Hepatocyte (in vitro differentiated cells): ENCODE measurements around the gene CCDC8. TPM values are rescaled to one million over a fixed set of nuclear protein-coding genes. Genes with fewer than 3 reads are reported as not detected.

Experiments
- DNase-seq: peaks from one replicate; pipeline ENCODE4 v3.0.0-alpha.2; 2016; ENCODE audit warnings: low spot score
- H2AFZ ChIP-seq: fragments of 200-600 bp; sonication (generic); 2 replicates; pipeline ENCODE4 v1.6.0; 2016; ENCODE audit warnings: antibody characterized with exemption, mild to moderate bottlenecking
- H3K27ac ChIP-seq: fragments of 200-600 bp; sonication (generic); 2 replicates; pipeline ENCODE4 v1.5.1; 2016; ENCODE audit warnings: mild to moderate bottlenecking
- H3K27me3 ChIP-seq: fragments of 200-600 bp; sonication (generic); 2 replicates; pipeline ENCODE4 v1.6.1; 2016
- H3K36me3 ChIP-seq: fragments of 200-600 bp; sonication (generic); replicated peaks from 2 replicates; pipeline ENCODE4 v1.5.1; 2016; ENCODE audit warnings: low read depth; ENCODE audit not compliant: insufficient read depth
- H3K4me1 ChIP-seq: fragments of 200-600 bp; sonication (generic); 2 replicates; pipeline ENCODE4 v1.5.1; 2016; ENCODE audit warnings: mild to moderate bottlenecking, moderate library complexity; ENCODE audit not compliant: insufficient read depth
- H3K4me2 ChIP-seq: fragments of 200-600 bp; sonication (generic); 2 replicates; pipeline ENCODE4 v1.6.0; 2016
- H3K4me3 ChIP-seq: fragments of 200-600 bp; sonication (generic); 2 replicates; pipeline ENCODE4 v1.5.1; 2016; ENCODE audit warnings: mild to moderate bottlenecking
- H3K79me2 ChIP-seq: fragments of 200-600 bp; sonication (generic); 2 replicates; pipeline ENCODE4 v1.6.0; 2017; ENCODE audit warnings: mild to moderate bottlenecking
- H3K9me2 ChIP-seq: fragments of 200-600 bp; sonication (generic); replicated peaks from 2 replicates; pipeline ENCODE4 v1.6.0; 2017; ENCODE audit warnings: mild to moderate bottlenecking; ENCODE audit not compliant: insufficient read depth
- H3K9me3 ChIP-seq: fragments of 200-600 bp; sonication (generic); 2 replicates; pipeline ENCODE4 v1.5.1; 2016; ENCODE audit warnings: low read depth, mild to moderate bottlenecking
- H4K20me1 ChIP-seq: fragments of 200-600 bp; sonication (generic); 2 replicates; pipeline ENCODE4 v1.6.0; 2016; ENCODE audit warnings: mild to moderate bottlenecking; ENCODE audit not compliant: insufficient read depth, poor library complexity, severe bottlenecking
- EZH2 ChIP-seq: fragments of 200-600 bp; sonication (generic); IDR thresholded peaks from 2 replicates; pipeline ENCODE4 v1.6.1; 2016; ENCODE audit warnings: antibody characterized with exemption, mild to moderate bottlenecking, borderline replicate concordance
- EZH2phosphoT487 ChIP-seq: fragments of 200-600 bp; sonication (generic); IDR thresholded peaks from one replicate; pipeline ENCODE4 v1.6.1; 2018; ENCODE audit warnings: antibody characterized with exemption, mild to moderate bottlenecking, low read depth, moderate library complexity; ENCODE audit not compliant: unreplicated experiment, severe bottlenecking
- WGBS: methylation state at CpG from one replicate; pipeline ENCODE4 v1.1.6; 2016; ENCODE audit warnings: low lambda C conversion rate; ENCODE audit errors: missing lambda C conversion rate; 5-methylcytosine and 5-hydroxymethylcytosine counted together
- polyA plus RNA-seq: library from polyadenylated mRNA; unstranded; fragments of >200 nt; fragmentation: Nextera tagmentation; extraction: Ambion mirVana; gene quantifications from 2 replicates; pipeline ENCODE4 v1.2.1, GENCODE V29; 2016
- total RNA-seq: library from RNA; depleted of rRNA; stranded (reverse); fragments of >200 nt; gene quantifications from 2 replicates; pipeline ENCODE4 v1.2.3, GENCODE V29; 2014
- TF ChIP-seq, protein P1 (sequence below): fragments of 200-600 bp; sonication (generic); IDR thresholded peaks from 2 replicates; pipeline ENCODE4 v1.5.1; 2016; ENCODE audit warnings: antibody characterized with exemption, mild to moderate bottlenecking; ENCODE audit not compliant: poor library complexity

The CCDC8 gene
- total and polyA plus RNA-seq, 2 experiments from 2014 or later = 51.7 to 55.9 TPM

DNA sequence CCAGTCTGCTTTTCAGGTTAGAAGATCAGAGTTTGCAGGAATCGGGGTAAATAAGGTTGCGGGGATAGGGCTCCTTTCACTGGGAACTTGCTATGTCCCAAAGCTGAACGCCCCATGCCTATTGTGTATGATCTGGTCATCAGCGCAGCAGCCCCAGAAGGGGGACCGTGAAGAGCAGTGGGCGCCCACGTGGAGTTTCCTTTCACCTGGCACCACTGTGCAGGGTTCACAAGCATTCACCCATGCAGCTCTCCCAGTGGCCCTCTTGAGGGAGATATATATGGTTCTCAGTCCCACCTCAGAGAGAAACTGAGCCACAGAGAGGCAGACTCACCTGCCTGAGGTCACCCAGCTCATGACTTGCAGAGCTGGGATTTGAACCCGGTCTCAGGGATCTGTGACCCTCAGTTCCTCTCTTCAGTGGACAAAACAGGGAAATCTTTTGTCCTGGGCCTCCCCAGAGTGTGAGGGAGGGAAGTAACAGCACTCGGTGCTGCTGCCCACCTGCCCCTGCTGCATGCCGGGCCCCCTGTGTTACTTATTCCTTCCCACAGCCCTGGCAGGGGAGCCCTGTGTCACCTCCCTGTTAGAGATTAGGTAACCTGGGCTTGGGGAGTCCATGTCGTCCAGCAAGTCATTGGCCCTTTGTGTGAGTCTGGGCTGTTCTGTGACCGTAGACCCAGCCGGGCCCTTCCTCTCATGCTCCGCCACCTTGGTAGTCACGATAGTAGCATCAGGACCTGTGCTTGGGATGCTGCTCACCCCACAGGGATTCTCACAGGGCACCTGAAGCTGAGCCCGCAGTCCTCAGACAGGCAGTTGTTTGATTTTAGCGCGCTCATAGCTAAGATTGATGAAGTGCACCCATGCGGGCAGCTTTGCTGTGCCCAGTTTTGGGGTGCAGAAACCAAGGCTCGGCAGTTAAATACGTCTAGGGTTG, 38.6 kb downstream of the CCDC8 start:
- Histone ChIP-seq H3K9me2 (no peaks in the 10 kb centered on the region), H3K27ac (no peak overlapping the region), H3K4me2 (no peak overlapping the region), H3K27me3 (no peaks in the 10 kb centered on the region), H3K4me1 (peaks cover 24% of the 10 kb centered on the region), H2AFZ (no peak overlapping the region), H3K36me3 (no peaks in the 10 kb centered on the region), H4K20me1 (peaks cover 13% of the 10 kb centered on the region), H3K9me3 (no peaks in the 10 kb centered on the region), H3K4me3 (no peak overlapping the region), H3K79me2 (peaks cover 33% of the 10 kb centered on the region)
- TF ChIP-seq, protein P1, sequence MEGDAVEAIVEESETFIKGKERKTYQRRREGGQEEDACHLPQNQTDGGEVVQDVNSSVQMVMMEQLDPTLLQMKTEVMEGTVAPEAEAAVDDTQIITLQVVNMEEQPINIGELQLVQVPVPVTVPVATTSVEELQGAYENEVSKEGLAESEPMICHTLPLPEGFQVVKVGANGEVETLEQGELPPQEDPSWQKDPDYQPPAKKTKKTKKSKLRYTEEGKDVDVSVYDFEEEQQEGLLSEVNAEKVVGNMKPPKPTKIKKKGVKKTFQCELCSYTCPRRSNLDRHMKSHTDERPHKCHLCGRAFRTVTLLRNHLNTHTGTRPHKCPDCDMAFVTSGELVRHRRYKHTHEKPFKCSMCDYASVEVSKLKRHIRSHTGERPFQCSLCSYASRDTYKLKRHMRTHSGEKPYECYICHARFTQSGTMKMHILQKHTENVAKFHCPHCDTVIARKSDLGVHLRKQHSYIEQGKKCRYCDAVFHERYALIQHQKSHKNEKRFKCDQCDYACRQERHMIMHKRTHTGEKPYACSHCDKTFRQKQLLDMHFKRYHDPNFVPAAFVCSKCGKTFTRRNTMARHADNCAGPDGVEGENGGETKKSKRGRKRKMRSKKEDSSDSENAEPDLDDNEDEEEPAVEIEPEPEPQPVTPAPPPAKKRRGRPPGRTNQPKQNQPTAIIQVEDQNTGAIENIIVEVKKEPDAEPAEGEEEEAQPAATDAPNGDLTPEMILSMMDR = no peak
- TF ChIP-seq EZH2phosphoT487 = no peak
- TF ChIP-seq EZH2 = no peak
- WGBS = 89% methylated on average over 18 of the region's 21 CpGs
- peak; percentile 3 for DNase-seq

DNA sequence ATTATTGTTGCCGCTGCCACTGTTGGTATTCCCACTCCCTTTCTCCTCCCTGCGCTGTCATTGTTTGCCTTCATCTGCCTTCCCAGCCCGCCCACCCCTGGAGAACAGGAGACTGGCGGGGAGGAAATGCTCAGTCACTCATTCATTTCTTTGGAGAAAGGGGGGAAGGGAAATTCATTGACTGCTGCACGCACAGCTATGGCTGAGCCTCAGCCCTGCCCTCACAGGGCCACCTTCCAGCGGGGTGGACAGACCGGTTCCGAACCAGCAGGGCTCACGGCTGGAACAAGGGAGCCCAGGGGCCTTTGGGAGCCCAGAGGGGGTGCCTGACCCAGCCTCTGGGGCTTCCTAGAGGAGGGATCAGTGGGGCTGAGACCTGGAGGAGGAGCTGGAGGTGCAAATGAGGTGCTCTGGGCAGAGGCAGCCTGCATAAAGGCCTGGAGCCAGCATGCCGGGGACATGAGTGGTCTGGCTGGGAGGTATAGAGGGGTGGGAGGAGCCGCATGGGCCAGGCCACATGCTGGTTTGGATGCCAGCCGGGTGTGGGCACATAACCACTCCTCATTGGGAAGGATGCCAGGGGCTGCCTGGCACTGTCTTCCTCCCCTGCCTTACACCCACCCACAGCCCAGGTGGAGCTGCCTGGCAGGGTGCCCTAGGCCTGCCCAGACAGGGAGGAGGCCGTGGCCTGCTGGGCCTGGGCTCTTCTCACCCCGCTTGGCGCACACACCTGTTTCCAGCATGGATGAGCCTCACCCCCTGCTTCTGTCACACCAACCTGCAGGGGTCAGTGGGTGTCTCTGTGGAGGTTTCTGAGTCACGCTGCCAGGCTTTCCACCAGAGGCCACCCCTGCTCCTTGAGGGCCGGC, 39.6 kb downstream of the CCDC8 start:
- 54% methylated on average over 14 of the region's 17 CpGs for WGBS
- Histone ChIP-seq H3K9me3 (no peaks in the 10 kb centered on the region), H3K4me3 (no peak overlapping the region), H3K4me2 (peak overlapping the region; percentile 56), H3K36me3 (no peaks in the 10 kb centered on the region), H2AFZ (no peak overlapping the region), H4K20me1 (peaks cover 13% of the 10 kb centered on the region), H3K9me2 (no peaks in the 10 kb centered on the region), H3K27me3 (no peaks in the 10 kb centered on the region), H3K27ac (peak overlapping the region; percentile 76), H3K4me1 (peaks cover 24% of the 10 kb centered on the region), H3K79me2 (peaks cover 33% of the 10 kb centered on the region)
- no peak for TF ChIP-seq EZH2
- peak; percentile 57 for DNase-seq

DNA sequence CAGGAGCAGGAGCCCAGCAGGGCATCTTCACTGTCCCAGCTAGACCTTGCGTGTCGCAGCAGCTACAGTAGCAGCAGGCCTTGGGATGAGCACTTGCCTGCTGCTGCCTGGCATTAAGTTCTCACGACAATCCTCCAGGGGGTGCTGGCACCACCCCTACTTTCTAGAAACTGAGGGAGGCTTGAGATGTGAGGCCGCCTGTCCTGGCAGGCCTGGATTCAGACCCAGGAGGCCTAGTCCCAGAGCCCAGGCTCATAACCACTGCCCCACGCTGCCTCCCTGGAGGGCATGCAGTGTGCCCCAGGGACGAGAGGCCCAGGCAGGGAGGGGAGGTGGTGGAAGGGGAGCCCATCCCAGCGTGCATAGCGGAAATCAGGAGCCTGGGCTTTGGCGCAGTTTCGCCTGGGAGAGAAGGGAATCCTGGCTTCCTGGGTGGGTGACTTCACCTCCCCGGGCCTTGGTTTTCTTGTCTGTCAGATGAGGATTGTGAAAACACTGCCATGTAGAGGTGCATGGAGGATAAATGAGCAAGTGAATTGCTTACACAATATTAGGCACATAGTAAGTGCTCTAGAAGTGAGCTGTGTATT, 40.4 kb downstream of the CCDC8 start:
- 69% methylated on average over 11 of the region's 11 CpGs for WGBS
- H3K36me3 ChIP-seq = no peaks in the 10 kb centered on the region

More for the DNA sequence above, 40.4 kb downstream of the CCDC8 start:
- no peaks in the 10 kb centered on the region for H3K9me2 ChIP-seq
- H3K27me3 ChIP-seq = no peaks in the 10 kb centered on the region
- TF ChIP-seq EZH2phosphoT487 (no peak), EZH2 (no peak)
- TF ChIP-seq, protein P1 = no peak
- no peak overlapping the region for H2AFZ ChIP-seq
- peak overlapping the region; percentile 56 for H3K4me2 ChIP-seq
- peaks cover 34% of the 10 kb centered on the region for H3K79me2 ChIP-seq
- H3K27ac ChIP-seq = peak overlapping the region; percentile 76
- H4K20me1 ChIP-seq = peaks cover 13% of the 10 kb centered on the region
- H3K9me3 ChIP-seq = no peaks in the 10 kb centered on the region
- no peak for DNase-seq
- peaks cover 23% of the 10 kb centered on the region for H3K4me1 ChIP-seq
- no peak overlapping the region for H3K4me3 ChIP-seq
